CD4-positive, alpha-beta T cell treated with Interleukin-15 for 4 hours (primary cell): ENCODE data around the gene ASXL2.

Experiments
- DNase-seq: peaks from one replicate; pipeline ENCODE4 v3.0.0-alpha.2; 2020; ENCODE audit warnings: low spot score

The ASXL2 gene

GRCh38 chr2:25690058-25690457 is 188.2 kb downstream of the ASXL2 start:
- no peak for DNase-seq

- no peak for DNase-seq
Measured at GRCh38 chr2:25688236-25688635, 190.1 kb downstream of the ASXL2 start.

- no peak for DNase-seq
Measured at GRCh38 chr2:25685741-25686140, 192.5 kb downstream of the ASXL2 start.

- DNase-seq, result no peak
Measured at GRCh38 chr2:25684577-25685473, 193.5 kb downstream of the ASXL2 start.
